ENCODE measurements around the gene CDC42EP4.

- TF ChIP-seq POLR2A (IDR thresholded peaks at IDR 0.05) (no peak), CTCF (IDR thresholded peaks at IDR 0.05) (no peak), POLR2AphosphoS5 (IDR thresholded peaks at IDR 0.05) (no peak), EP300 (IDR thresholded peaks at IDR 0.05) (no peak)
These were observed 24.9 kb upstream of the CDC42EP4 start for GRCh38 chr17:73336408-73337329.

Measured in upper lobe of left lung (tissue), 4 donors.